GM12878 (cell line): ENCODE results near the gene UBASH3B.

Source experiments
- CTCF ChIP-seq, 3 experiments: IDR thresholded peaks in 2 of 3; conservative IDR thresholded peaks in 1 of 3; 2 replicates each; pipeline ENCODE4 v1.5.1; 2011; ENCODE audit warnings: low read depth in 3 of 3, low read length in 3 of 3, mild to moderate bottlenecking in 3 of 3, control low read depth in 2 of 3, moderate library complexity in 2 of 3, inconsistent platforms in 1 of 3, mixed read lengths in 1 of 3; ENCODE audit not compliant: control insufficient read depth in 2 of 3, insufficient read depth in 1 of 3; ENCODE audit errors: extremely low read depth in 1 of 3
- NFIC ChIP-seq: IDR thresholded peaks from 2 replicates; pipeline ENCODE4 v1.6.1; 2012; ENCODE audit warnings: low read depth, mild to moderate bottlenecking, inconsistent platforms, low read length, moderate library complexity

GRCh38 chr11:122822241-122822640 is 166.7 kb downstream of the UBASH3B start:
- TF ChIP-seq NFIC (no peak), CTCF (IDR thresholded peaks at IDR 0.05 in 2 of 3, conservative IDR thresholded peaks at IDR 0.05 in 1 of 3; ENCODE audit: control insufficient read depth in 2 of 3, extremely low read depth in 1 of 3, insufficient read depth in 1 of 3, low read depth in 3 of 3, low read length in 3 of 3) (no peak)
